Measurements from ENCODE around the gene PEX19. TPM values are rescaled to one million over a fixed set of nuclear protein-coding genes. Genes with fewer than 3 reads are reported as not detected.

PEX19 gene
- total RNA-seq, 1 donor from 2014 or later: 60.2 TPM

- intact Hi-C loops (cut with micrococcal nuclease): loop anchor here (2.0 to 5.0 kb wide), 4 partner anchors 57 to 361 kb away; partner anchors contain the start of genes IGSF8 and PEA15
- Mint-ChIP-seq H3K27ac (peak overlapping the region; percentile 99), H3K4me3 (peak overlapping the region; percentile 99), H3K27me3 (no peaks in the 10 kb centered on the region), H3K4me1 (peaks cover 32% of the 10 kb centered on the region), H3K9me3 (no peaks in the 10 kb centered on the region), H3K36me3 (ENCODE audit: low read depth) (peaks cover 22% of the 10 kb centered on the region)
- DNase-seq: peak; percentile 93
These were observed 23.4 kb downstream of the PEX19 start for GRCh38 chr1:160261556-160261892.

- Mint-ChIP-seq H3K27me3 (no peaks in the 10 kb centered on the region), H3K36me3 (ENCODE audit: low read depth) (peaks cover 20% of the 10 kb centered on the region), H3K4me3 (peak overlapping the region; percentile 99), H3K4me1 (peaks cover 32% of the 10 kb centered on the region), H3K27ac (peak overlapping the region; percentile 99), H3K9me3 (no peaks in the 10 kb centered on the region)
- DNase-seq: no peak
- intact Hi-C loops (cut with micrococcal nuclease): loop anchor here (2.0 to 5.0 kb wide), 4 partner anchors 56 to 362 kb away; partner anchors contain the start of genes IGSF8 and PEA15
These were observed 24.2 kb downstream of the PEX19 start for GRCh38 chr1:160260406-160261382.

- H3K9me3 Mint-ChIP-seq: no peaks in the 10 kb centered on the region
These were observed 26.6 kb downstream of the PEX19 start for GRCh38 chr1:160258177-160258798.

GRCh38 chr1:160257411-160258015 is 27.4 kb downstream of the PEX19 start:
- peaks cover 29% of the 10 kb centered on the region for H3K36me3 Mint-ChIP-seq (ENCODE audit: low read depth)
- H3K9me3 Mint-ChIP-seq: no peaks in the 10 kb centered on the region
- no peaks in the 10 kb centered on the region for H3K27me3 Mint-ChIP-seq
- no peak overlapping the region for H3K4me3 Mint-ChIP-seq
- DNase-seq: no peak
- H3K4me1 Mint-ChIP-seq: peaks cover 24% of the 10 kb centered on the region
- intact Hi-C loops (cut with micrococcal nuclease): no loop called here
- no peak overlapping the region for H3K27ac Mint-ChIP-seq

More at GRCh38 chr1:160258177-160258798, 26.6 kb downstream of the PEX19 start:
- peaks cover 27% of the 10 kb centered on the region for H3K4me1 Mint-ChIP-seq
- H3K36me3 Mint-ChIP-seq (ENCODE audit: low read depth): peaks cover 24% of the 10 kb centered on the region
- no peak overlapping the region for H3K27ac Mint-ChIP-seq
- H3K4me3 Mint-ChIP-seq: no peak overlapping the region
- DNase-seq: no peak
- intact Hi-C loops (cut with micrococcal nuclease): no loop called here
- H3K27me3 Mint-ChIP-seq: no peaks in the 10 kb centered on the region

GRCh38 chr1:160256396-160257046 is 28.4 kb downstream of the PEX19 start:
- H3K4me3 Mint-ChIP-seq: no peak overlapping the region
- H3K27ac Mint-ChIP-seq: no peak overlapping the region
- peaks cover 28% of the 10 kb centered on the region for H3K36me3 Mint-ChIP-seq (ENCODE audit: low read depth)
- peaks cover 24% of the 10 kb centered on the region for H3K4me1 Mint-ChIP-seq
- H3K9me3 Mint-ChIP-seq: no peaks in the 10 kb centered on the region
- no peak for DNase-seq
- intact Hi-C loops (cut with micrococcal nuclease): no loop called here
- H3K27me3 Mint-ChIP-seq: no peaks in the 10 kb centered on the region

- Mint-ChIP-seq H3K27ac (no peak overlapping the region), H3K9me3 (no peaks in the 10 kb centered on the region), H3K4me3 (no peak overlapping the region), H3K4me1 (peaks cover 22% of the 10 kb centered on the region), H3K27me3 (no peaks in the 10 kb centered on the region), H3K36me3 (ENCODE audit: low read depth) (peaks cover 26% of the 10 kb centered on the region)
- intact Hi-C loops (cut with micrococcal nuclease): no loop called here
- DNase-seq: no peak
These were observed 29.1 kb downstream of the PEX19 start for GRCh38 chr1:160255781-160256300.

- Mint-ChIP-seq H3K36me3 (ENCODE audit: low read depth) (peaks cover 19% of the 10 kb centered on the region), H3K4me3 (no peak overlapping the region), H3K4me1 (peaks cover 9% of the 10 kb centered on the region), H3K27ac (no peak overlapping the region), H3K9me3 (no peaks in the 10 kb centered on the region), H3K27me3 (no peaks in the 10 kb centered on the region)
- DNase-seq: peak; percentile 87
- intact Hi-C loops (cut with micrococcal nuclease): loop anchor here (1.0 to 2.0 kb wide), 2 partner anchors 59 to 151 kb away; no protein-coding TSS in a partner anchor
These were observed 33.0 kb downstream of the PEX19 start for GRCh38 chr1:160251687-160252526.

GRCh38 chr1:160251011-160251410 is 33.9 kb downstream of the PEX19 start:
- H3K4me1 Mint-ChIP-seq: peaks cover 8% of the 10 kb centered on the region
- H3K27ac Mint-ChIP-seq: no peak overlapping the region
- H3K27me3 Mint-ChIP-seq: no peaks in the 10 kb centered on the region
- H3K36me3 Mint-ChIP-seq (ENCODE audit: low read depth): peaks cover 21% of the 10 kb centered on the region
- no peak overlapping the region for H3K4me3 Mint-ChIP-seq
- no peaks in the 10 kb centered on the region for H3K9me3 Mint-ChIP-seq
- intact Hi-C loops (cut with micrococcal nuclease): no loop called here
- no peak for DNase-seq

GRCh38 chr1:160247053-160247452 is 37.9 kb downstream of the PEX19 start:
- Mint-ChIP-seq H3K4me3 (no peak overlapping the region), H3K27ac (no peak overlapping the region), H3K4me1 (peaks cover 8% of the 10 kb centered on the region), H3K27me3 (no peaks in the 10 kb centered on the region), H3K9me3 (no peaks in the 10 kb centered on the region), H3K36me3 (ENCODE audit: low read depth) (peaks cover 24% of the 10 kb centered on the region)
- intact Hi-C loops (cut with micrococcal nuclease): no loop called here
- no peak for DNase-seq

GRCh38 chr1:160245434-160245833 is 39.5 kb downstream of the PEX19 start:
- Mint-ChIP-seq H3K9me3 (no peaks in the 10 kb centered on the region), H3K27me3 (no peaks in the 10 kb centered on the region), H3K27ac (no peak overlapping the region), H3K4me1 (peaks cover 3% of the 10 kb centered on the region), H3K4me3 (no peak overlapping the region), H3K36me3 (ENCODE audit: low read depth) (peaks cover 24% of the 10 kb centered on the region)
- intact Hi-C loops (cut with micrococcal nuclease): no loop called here
- DNase-seq: no peak

GRCh38 chr1:160244209-160244608 is 40.7 kb downstream of the PEX19 start:
- no peaks in the 10 kb centered on the region for H3K4me1 Mint-ChIP-seq

GRCh38 chr1:160243767-160244166 is 41.2 kb downstream of the PEX19 start:
- intact Hi-C loops (cut with micrococcal nuclease): no loop called here
- Mint-ChIP-seq H3K4me1 (no peaks in the 10 kb centered on the region), H3K27me3 (no peaks in the 10 kb centered on the region), H3K36me3 (ENCODE audit: low read depth) (peaks cover 36% of the 10 kb centered on the region), H3K4me3 (no peak overlapping the region), H3K27ac (no peak overlapping the region), H3K9me3 (no peaks in the 10 kb centered on the region)
- no peak for DNase-seq

More at GRCh38 chr1:160244209-160244608, 40.7 kb downstream of the PEX19 start:
- Mint-ChIP-seq H3K36me3 (ENCODE audit: low read depth) (peaks cover 32% of the 10 kb centered on the region), H3K9me3 (no peaks in the 10 kb centered on the region), H3K27me3 (no peaks in the 10 kb centered on the region), H3K4me3 (no peak overlapping the region), H3K27ac (no peak overlapping the region)
- intact Hi-C loops (cut with micrococcal nuclease): no loop called here
- DNase-seq: no peak

All from activated CD4-positive, alpha-beta T cell treated with anti-CD3 and anti-CD28 coated beads, Interleukin-2, amount 10 ng/mL, durations not matched to agents 24 days and 14 days (primary cell).